Measurements from ENCODE around the gene GABBR2.
"Not testable (repeated sequence)": the region's sequence is repeated elsewhere in the genome, so short reads cannot be mapped to it uniquely, and the experiment has no call there.

GABBR2 gene

DNA sequence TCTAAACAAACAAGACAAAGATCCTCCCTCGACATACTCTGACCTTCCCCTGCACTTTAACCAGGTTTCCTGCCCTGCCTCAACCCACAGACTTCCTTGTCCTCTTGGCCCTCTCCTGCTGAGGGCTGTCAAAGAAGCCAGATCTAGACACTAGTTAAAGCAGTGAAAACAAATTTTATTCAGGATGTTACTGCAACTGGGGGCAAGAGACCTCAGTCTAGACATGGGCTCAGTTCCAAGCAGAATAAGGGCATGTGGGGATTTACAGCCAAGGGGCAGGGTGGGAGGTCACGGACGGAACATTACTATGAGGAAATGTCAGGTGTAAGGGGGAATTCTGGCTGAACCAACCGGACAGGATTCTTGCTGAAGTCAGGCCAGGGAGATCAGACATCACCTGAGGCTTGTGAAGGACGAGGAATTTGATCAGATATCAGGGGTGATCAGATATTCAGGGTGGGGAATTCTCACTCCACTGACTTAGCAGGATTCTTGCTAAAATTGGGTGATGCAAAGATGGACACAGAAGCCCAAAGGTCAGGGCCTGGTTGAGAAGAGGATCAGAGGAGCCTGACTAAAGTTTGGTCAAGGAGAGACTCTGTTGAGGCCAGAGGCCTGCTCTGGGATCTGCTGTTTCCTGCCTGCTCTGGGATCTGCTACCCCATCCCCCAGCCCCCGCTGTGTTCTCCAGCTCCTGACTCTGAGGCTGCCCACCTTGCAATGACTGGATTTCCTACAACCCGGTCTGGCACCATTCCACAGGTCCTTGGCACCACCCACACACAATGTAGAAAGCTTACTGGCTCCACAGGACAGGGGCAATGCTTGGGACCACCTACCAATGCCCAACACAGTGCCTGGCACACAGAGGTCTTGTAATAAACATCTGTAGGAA lies 21.5 kb downstream of the GABBR2 start:
- no peak for DNase-seq (ENCODE audit: low read depth, low spot score)

DNA sequence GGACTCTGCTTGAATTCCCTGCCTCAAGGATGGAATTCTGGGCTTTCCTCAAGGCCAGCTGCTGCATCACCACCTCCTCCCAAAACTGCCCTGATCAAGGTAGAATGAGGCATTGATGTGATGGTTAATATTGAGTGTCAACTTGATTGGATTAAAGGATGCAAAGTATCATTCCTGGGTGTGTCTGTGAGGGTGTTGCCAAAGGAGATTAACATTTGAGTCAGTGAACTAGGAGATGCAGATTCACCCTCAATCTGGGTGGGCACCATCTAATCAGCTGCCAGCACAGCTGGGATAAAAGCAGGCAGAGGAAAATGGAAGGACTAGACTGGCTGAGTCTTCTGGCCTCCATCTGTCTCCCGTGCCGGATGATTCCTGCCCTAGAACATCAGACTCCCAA lies 23.9 kb downstream of the GABBR2 start:
- DNase-seq (ENCODE audit: low read depth, low spot score), result not testable (repeated sequence)

DNA sequence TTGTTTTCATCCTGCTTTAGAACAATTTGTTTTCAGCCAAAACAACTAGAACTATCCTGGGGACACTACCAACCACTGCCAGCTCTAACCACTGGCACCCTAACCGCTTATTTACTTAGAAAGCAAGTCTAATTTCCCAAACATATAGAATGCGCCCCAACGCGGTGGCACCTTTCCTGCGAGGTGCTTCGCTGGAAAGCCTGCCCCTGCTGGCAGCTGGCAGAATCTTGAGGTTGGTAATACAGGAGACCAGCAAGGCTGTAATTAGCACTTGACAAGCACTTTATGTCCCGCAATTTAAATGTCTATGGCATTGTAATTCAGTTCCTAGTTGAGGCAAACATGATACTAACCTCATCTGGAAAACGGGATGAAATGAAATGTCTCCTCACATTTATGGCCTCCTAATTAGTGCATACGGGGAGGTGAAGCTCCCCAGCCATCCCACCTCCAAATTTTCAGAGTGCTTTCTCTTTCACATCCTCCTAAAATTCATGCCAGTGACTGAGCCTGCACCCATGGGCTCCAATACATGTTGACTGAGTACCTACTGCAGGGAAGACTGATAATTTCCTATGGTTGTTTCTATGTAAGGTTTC lies 30.4 kb downstream of the GABBR2 start:
- DNase-seq (ENCODE audit: low read depth, low spot score), result peak; percentile 23

DNA sequence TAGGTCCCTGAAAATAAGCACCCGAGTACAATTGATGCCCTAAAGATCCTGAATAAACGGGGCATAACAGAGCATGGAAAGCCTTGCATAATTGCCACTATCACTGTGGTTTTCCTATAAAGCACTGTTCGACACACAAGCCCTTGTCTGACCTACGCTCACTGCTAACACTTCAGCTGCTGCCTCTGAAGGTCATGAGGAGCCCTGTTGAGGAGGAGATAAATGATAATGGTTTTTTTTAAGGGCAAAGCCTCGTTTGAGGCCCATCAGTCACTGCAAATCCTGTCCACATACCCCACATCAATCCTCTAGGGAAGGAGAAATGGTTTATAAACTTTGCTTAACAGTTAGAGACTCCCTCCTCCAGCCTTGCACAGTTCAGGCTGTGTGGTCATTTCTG lies 35.1 kb downstream of the GABBR2 start:
- DNase-seq (ENCODE audit: low read depth, low spot score), result no peak

DNA sequence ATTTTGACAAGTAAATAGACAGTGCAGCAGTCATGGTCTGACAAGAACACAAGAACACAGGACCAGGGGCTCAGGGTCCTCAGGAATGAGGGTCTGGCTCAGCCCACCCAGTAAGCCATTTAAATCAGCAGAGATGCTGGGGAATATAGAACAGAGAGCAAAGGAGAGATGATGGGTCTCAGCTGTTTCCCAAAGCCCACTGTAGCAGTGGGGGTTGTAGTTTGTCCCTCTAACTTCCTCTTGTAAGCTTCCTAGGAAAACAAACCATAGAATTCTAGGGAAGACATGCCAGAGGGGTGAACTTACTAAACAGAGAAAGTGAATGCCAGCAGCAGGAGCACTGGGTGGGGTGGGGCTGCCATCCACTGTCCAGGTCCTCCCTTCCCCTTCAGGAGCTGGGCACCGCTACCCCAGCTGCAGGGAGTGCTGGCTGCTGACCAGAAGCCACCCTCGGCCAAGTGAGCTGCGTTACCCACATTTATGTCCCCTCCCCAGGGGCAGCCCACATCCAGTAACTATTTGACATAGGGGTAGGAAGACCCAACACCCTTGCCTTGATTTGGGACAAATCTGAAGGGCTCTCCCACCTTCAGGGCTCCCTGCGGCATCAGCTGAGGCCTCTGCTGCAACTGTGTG lies 41.6 kb downstream of the GABBR2 start:
- DNase-seq (ENCODE audit: low read depth, low spot score), result no peak

DNA sequence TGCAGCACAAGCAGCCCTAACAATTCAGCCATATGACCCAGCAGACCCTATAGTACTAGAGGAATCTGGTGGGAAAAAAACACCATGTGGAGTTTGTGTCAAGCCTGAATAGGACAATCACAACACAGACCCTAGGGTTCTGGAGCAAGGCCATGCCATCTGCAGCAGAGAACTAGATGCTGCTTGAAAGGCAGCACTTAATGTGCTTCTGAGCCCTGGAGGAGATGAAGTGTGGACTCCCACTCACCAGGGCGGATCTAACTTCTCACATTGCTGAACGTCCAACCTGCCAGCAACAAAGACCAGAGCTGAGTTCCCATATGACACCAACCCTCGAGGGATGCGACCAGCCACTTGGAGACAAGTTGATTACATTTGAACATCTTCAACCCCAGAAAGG lies 43.2 kb downstream of the GABBR2 start:
- DNase-seq (ENCODE audit: low read depth, low spot score), result no peak

DNA sequence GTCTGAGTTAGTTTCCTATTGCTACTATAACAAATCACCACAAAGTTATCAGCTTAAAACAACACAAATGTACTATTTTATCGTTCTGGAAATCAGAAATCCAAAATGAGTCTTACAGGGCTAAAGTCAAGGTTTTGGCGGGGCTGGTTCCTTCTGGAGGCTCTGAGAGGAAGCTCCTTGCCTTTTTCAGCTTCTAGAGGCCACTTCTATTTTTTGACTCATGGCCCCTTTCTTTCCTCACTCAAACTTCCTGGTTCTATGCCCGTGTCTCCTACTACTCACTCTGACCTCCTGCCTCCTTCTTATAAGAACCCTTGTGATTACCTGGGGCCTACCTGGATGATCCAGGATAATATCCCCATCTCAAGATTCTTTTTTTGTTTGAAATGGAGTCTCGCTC lies 48.2 kb downstream of the GABBR2 start:
- no peak for DNase-seq (ENCODE audit: low read depth, low spot score)

DNA sequence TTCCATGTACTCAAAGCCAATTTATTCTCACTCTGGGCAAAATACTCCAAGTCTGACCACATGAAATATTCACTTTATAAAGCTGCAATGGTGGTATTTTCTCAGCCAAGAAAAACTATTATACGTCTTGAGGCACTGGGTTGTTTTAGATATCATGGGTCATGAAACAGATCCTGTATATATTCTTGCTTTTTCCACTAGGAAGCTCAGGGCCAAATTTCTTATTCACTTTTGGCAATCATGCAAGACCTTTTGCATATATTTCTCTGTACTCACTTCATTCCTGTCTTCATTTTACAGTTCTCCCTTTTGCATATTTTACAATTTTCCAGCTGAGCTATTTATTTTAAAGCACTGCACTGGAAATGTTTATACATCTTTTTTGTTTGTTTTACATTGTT lies 49.8 kb downstream of the GABBR2 start:
- DNase-seq (ENCODE audit: low read depth, low spot score), result no peak

DNA sequence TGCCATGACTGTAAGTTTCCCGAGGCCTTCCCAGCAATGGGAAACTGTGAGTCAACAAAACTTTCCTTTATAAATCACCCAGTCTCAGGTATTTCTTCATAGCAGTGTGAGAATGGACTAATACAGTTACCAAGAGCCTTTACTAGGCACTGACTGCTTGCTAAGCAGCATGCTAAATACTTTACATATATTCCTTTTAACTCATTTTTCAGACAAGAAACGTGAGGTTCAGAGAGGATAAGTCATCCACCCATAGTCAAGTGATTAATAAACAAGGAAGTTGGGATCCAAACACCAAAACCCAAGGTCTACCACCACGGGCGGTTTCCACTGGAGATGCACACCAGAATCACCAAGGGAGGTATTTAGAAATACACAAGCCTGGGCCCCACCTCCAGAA lies 50.8 kb downstream of the GABBR2 start:
- DNase-seq (ENCODE audit: low read depth, low spot score), result no peak

DNA sequence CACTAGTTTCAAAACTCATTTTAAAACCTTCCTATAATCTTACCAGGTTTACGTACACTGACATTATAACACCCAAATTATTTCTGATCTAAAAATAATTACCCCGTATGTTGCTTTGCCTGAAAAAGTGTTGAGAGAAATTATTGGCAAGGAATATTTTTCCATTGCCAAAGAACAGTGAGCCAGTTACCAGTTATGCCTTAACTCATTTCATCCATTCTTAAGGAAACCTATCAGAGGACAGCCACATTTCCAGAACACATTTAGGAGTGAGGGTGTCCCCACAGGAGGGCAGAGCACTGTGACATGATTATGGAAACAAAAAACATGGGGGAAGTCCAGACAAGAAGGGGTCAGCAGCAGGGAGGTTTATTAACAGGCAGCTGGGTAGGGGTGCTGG lies 52.2 kb downstream of the GABBR2 start:
- no peak for DNase-seq (ENCODE audit: low read depth, low spot score)

DNA sequence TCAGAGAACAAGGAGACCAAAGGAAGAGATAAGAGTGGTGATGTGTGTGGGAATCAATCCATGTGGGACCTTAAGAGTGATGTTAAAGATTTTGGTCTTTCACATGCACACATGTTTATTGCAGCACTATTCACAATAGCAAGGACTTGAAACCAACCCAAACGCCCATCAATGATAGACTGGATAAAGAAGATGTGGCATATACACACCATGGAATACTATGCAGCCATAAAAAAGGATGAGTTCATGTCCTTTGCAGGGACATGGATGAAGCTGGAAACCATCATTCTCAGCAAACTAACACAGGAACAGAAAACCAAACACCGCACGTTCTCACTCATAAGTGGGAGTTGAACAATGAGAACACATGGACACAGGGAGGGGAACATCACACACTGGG lies 53.3 kb downstream of the GABBR2 start:
- DNase-seq (ENCODE audit: low read depth, low spot score), result not testable (repeated sequence)

DNA sequence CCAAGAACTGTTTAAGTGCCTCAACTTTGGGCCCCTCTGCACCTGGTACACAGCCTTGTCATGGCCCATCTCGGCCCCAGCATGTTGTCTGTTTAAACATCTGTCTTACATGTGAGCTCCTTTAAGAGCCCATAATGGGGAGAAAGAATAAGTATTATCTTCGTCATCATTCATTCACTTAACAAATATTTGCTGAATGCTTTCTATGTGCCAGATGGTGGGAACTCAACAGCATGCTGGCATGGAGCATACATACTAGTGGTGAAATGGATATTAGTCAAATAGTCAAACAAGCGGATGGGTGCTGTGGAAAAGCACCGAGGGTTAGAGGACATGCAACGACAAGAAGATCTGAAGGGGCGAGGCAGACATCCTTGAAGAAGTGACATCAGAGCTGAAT lies 54.5 kb downstream of the GABBR2 start:
- no peak for DNase-seq (ENCODE audit: low read depth, low spot score)

DNA sequence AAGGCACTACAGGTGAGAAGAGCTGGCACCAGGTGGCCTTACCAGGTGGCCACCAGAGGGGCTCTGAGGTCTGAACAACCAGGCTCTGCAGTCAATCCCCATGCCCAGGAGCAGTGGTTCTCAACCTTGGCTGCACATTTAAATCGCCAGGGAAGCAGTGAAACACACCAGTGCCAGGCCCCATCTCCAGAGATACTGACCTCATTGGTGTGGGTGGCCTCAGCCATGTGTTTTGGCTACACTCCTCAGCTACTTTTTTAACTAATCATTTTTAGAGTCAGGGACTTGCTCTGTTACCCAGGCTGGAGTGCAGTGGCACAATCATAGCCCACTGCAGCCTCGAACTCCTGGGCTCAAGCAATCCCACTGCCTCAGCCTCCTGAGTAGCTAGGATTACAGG lies 56.0 kb downstream of the GABBR2 start:
- DNase-seq (ENCODE audit: low read depth, low spot score), result no peak

DNA sequence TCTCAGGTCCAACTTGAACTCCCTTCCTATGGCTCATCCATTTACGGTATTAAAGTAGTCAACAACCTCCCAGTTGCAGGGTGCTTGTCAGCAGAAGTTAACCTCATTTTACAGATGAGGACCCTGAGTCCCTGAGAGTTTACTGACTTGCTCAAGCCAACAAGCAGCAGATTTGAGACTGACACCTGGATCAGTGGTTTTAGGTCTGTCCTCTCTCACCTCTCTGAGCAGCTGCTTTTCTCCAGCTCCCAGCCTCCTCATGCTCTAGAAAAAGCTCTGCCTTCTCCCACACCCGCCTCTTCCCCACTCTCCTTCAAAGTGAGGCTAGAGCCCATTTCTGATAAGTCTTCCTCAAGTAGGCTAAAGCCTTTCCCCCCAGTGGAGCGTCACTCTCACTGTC lies 56.4 kb downstream of the GABBR2 start:
- DNase-seq (ENCODE audit: low read depth, low spot score), result no peak

DNA sequence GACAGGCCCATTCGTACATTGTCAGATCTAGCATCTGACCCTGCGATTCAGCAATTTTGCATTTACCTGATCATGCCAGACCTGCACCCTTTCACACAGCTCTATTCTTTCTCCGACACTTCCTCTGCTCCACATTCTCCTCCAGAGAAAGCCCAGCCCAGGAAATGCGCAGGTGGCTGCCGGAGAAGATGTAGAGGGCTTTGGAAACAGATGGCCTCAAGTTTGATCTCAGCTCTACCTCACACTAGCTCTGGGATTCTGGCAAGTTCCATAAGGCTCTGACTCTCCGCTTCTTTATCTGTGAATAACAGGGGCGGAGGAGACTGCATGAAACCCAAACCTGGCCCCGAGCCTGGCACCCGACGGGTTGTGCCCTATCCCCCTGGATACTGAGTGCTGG lies 61.5 kb downstream of the GABBR2 start:
- DNase-seq (ENCODE audit: low read depth, low spot score), result no peak

DNA sequence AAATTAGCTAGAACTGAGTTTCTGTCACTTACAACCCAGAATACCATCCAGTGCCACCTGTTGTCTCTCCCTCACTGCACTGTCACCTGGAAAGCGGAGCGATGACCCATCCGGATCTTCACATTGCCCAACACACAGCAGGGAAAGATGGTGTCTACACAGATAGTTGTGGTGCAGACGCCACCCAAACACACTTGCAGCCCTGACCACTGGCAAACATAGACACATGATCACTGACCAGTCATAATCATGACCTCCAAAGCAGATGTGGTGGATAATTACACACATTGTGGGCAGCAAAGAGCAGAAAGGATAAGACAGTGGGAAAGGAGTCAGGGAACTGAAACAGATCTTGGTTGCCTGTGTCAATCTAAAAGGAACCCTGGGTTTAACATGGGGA lies 64.7 kb downstream of the GABBR2 start:
- DNase-seq (ENCODE audit: low read depth, low spot score), result no peak

DNA sequence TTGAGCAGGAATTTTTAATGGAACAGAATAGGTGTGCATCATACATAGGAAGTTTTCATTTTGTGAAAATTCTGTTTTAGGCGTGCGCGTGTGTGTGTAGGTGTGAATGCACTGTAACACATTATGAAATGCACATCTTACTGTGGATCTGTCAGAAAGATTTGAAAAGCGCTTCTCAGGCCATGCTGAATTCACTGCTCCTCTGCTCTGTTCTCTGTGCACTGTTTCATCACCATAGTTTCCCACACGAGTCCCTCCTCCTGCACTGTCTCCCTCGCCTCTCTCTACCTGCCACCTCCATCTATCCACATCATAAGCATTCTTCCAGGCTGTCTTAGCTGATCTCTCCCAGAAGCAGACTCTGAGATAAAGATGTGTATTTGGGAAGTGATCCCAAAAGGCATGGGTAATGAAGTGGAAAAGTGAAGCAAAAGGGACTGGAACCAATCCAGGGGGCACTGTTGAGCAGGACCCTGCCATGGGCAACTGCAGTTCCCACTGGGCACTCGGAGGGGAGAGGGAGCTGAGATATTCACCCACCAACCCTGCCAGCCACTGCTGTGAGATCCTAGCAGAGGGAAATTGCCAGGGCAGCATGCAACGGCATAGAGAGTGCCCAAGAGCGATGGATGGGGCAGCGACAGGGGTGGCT lies 65.9 kb downstream of the GABBR2 start:
- no peak for DNase-seq (ENCODE audit: low read depth, low spot score)

DNA sequence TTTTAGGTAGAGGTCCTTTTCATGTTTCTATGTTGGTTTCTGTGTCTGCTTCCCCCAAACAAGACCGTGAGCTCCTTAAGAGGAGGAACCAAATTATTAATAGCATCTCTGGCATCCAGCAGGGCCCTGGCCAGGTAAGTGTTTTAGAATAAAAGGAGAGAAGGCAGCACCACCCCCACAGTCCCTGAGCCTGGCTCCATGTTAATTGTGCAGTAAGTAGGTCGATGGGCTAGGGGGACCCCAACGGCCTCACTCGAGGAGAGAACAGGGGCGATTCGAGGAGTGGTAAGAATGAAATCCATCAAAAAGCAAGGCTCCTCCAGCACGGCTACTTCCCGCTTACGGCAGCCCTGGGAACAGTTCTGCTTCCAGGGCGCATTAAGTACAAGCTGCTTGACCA lies 67.0 kb downstream of the GABBR2 start:
- DNase-seq (ENCODE audit: low read depth, low spot score), result no peak

DNA sequence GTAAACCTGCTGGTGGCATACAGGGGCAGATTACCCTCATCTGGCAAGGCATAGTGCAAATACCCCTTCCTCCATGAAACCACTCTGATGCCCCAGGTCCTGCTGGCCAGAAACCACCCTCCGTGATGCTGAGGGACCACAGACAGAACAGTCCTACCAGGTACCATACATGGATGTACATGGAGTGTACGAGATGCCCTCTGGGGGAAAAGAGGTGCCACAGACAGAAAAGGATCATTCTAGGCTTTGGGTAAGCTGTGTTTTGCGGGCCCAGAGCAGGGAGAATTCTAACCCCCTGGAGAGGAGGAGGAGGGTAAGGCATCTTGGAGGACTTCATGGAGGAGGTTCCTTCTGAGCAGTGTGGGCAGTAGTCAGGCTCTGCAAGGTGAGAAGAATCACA lies 68.3 kb downstream of the GABBR2 start:
- DNase-seq (ENCODE audit: low read depth, low spot score), result no peak

DNA sequence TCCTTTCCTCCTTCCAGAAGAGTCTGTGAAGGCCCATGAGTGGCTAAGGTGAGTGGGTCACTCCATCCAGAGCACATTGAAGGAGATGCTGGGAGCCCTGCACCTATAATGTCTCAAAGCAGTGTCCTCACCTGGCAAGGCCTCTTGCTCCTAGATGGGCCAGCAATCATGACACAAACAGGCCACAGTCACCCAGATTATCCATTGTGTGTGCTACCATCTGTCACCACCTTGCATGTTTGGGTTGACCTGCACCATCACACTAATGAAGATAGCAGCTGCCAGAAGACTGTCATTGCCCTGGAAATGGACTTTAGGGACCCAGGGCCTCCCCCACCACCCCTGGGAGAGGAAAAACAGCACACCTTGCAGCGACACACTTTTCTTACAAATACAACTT lies 69.6 kb downstream of the GABBR2 start:
- no peak for DNase-seq (ENCODE audit: low read depth, low spot score)

DNA sequence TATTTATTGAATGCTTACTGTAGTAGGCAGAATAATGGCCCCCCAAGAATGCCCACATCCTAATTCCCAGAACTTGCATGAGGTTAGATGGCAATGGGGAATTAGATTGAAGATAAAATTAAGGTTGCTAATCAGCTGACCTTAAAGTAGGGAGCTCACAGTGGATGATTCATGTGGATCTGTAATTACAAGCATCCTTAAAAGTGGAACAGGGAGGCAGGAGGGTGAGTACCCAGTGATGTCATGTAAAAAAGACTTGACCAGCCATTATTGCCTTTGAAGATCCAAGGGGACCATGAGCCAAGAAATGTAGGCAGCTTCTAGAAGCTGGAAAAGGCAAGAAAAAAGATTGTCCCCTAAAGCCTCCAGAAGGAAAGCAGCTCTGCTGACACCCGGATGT lies 71.4 kb downstream of the GABBR2 start:
- no peak for DNase-seq (ENCODE audit: low read depth, low spot score)

DNA sequence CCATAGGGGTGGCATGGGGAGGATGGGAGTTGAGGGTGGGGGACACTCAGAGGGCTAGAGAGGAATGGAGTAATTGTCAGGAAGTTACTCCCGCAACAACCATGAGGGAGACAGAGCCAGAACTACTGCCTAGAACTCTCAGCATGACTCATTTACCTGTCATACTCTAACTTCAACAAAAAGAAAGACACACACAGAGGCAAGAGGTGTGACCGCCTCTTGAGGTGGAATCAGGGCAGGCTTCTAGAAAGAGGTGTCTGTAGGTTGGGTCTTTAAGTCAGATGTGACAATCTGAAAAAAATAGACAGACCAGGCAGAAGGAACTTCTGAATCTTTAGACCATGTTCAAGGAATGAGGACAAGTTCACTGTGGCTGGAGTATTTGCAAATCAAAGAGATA lies 73.4 kb downstream of the GABBR2 start:
- no peak for DNase-seq (ENCODE audit: low read depth, low spot score)
